Colonic mucosa (tissue), 4 donors: Measurements from ENCODE around the gene APCDD1L. TPM values are rescaled to one million over a fixed set of nuclear protein-coding genes. Genes with fewer than 3 reads are reported as not detected.

ENCODE experiments used
- DNase-seq: peaks from one replicate; pipeline ENCODE4 v3.0.0-alpha.2; 2020
- H3K27ac ChIP-seq: fragments of 200-600 bp; one replicate; pipeline ENCODE4 v1.8.0; 2021
- H3K27me3 ChIP-seq: fragments of 200-600 bp; one replicate; pipeline ENCODE4 v1.8.0; 2021
- H3K36me3 ChIP-seq: fragments of 200-600 bp; one replicate; pipeline ENCODE4 v1.8.0; 2021
- H3K4me1 ChIP-seq: fragments of 200-600 bp; one replicate; pipeline ENCODE4 v1.8.0; 2021; ENCODE audit warnings: mild to moderate bottlenecking
- H3K4me3 ChIP-seq: fragments of 200-600 bp; one replicate; pipeline ENCODE4 v1.8.0; 2021
- H3K9ac ChIP-seq, 2 donors: one replicate each; pipeline ENCODE4 v1.7.0; 2013; ENCODE audit warnings: control low read depth in 2 of 2, low read depth in 2 of 2, low read length in 2 of 2
- H3K9me3 ChIP-seq: fragments of 200-600 bp; one replicate; pipeline ENCODE4 v1.8.0; 2021
- intact Hi-C: fragments of 100-400 bp; cut with DNase I; formaldehyde crosslinking; loops from one replicate; pipeline ENCODE4 v1.14.1; 2022
- total RNA-seq, 2 donors: library from RNA; stranded (reverse); fragmentation: NEBNext Ultra II Directional in 1 of 2; extraction: Animal tissue kit (Norgen Biotek cat#: 25700) in 1 of 2; gene quantifications; one replicate each; pipeline ENCODE4 v1.2.1, GENCODE V29; 2021
- TF ChIP-seq, protein P1 (sequence below): fragments of 200-600 bp; IDR thresholded peaks from one replicate; pipeline ENCODE4 v1.8.0; 2022; ENCODE audit warnings: antibody characterized with exemption, mild to moderate bottlenecking
- donor health status: healthy.
- donor health status: DM: no; HTN: no; CAD: no.
- donor health status: DM: no; HTN: no; CAD: no.

Gene APCDD1L
- total RNA-seq, 2 donors from 2014 or later = 0.32 to 1.0 TPM

GRCh38 chr20:58546756-58547622 is 31.8 kb upstream of the APCDD1L start:
- H3K4me3 ChIP-seq = no peak overlapping the region
- no peak overlapping the region for H3K9ac ChIP-seq
- no peak overlapping the region for H3K27ac ChIP-seq
- no peaks in the 10 kb centered on the region for H3K27me3 ChIP-seq
- intact Hi-C loops = no loop called here
- no peak for DNase-seq
- TF ChIP-seq, protein P1, sequence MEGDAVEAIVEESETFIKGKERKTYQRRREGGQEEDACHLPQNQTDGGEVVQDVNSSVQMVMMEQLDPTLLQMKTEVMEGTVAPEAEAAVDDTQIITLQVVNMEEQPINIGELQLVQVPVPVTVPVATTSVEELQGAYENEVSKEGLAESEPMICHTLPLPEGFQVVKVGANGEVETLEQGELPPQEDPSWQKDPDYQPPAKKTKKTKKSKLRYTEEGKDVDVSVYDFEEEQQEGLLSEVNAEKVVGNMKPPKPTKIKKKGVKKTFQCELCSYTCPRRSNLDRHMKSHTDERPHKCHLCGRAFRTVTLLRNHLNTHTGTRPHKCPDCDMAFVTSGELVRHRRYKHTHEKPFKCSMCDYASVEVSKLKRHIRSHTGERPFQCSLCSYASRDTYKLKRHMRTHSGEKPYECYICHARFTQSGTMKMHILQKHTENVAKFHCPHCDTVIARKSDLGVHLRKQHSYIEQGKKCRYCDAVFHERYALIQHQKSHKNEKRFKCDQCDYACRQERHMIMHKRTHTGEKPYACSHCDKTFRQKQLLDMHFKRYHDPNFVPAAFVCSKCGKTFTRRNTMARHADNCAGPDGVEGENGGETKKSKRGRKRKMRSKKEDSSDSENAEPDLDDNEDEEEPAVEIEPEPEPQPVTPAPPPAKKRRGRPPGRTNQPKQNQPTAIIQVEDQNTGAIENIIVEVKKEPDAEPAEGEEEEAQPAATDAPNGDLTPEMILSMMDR = no peak
- H3K36me3 ChIP-seq = no peaks in the 10 kb centered on the region
- no peaks in the 10 kb centered on the region for H3K4me1 ChIP-seq
- no peaks in the 10 kb centered on the region for H3K9me3 ChIP-seq

GRCh38 chr20:58546416-58546711 is 31.2 kb upstream of the APCDD1L start:
- Histone ChIP-seq H3K4me1 (no peaks in the 10 kb centered on the region), H3K27me3 (no peaks in the 10 kb centered on the region), H3K27ac (no peak overlapping the region), H3K4me3 (no peak overlapping the region), H3K9ac (no peak overlapping the region), H3K36me3 (no peaks in the 10 kb centered on the region), H3K9me3 (no peaks in the 10 kb centered on the region)
- intact Hi-C loops = no loop called here
- TF ChIP-seq, protein P1 = no peak
- no peak for DNase-seq

DNA sequence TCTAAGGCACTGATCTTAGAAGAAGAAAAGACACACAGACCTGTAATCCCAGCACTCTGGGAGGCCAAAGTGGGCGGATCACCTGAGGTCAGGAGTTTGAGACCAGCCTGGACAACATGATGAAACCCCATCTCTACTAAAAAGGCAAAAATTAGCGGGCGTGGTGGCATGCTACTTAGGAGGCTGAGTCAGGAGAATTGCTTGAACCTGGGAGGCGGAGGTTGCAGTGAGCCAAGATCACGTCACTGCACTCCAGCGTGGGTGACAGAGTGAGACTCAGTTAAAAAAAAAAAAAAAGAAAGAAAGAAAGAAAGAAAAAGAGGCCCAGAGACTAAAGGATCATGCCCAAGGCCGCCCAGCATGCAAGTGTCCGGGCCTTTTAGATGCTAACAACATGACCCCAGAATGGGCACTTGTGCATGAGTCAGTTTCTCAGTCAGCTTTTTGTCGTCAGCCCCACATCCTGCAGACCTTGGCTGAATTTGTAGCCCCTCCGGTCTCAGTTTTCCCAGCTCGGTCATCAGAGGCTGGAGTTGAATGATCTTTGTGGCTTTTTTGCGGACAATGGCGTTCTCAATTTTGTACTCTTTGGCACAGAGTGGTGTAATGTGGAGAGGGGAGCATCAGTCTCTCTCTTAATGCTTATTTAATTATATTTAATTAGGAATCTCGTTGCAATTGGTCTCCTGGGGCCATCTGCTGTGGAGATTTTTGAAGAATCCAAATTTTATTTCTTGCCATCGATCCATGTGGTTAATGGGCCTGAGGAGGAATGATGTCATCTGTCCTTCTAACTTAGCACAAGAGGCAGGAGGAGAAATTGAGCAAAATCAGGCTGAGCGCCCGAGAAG is 30.6 kb upstream of the APCDD1L start:
- Histone ChIP-seq H3K9ac (no peak overlapping the region), H3K4me1 (no peaks in the 10 kb centered on the region), H3K4me3 (no peak overlapping the region), H3K36me3 (no peaks in the 10 kb centered on the region), H3K27me3 (no peaks in the 10 kb centered on the region), H3K9me3 (no peaks in the 10 kb centered on the region), H3K27ac (no peak overlapping the region)
- no peak for DNase-seq
- intact Hi-C loops = no loop called here
- TF ChIP-seq, protein P1 = no peak

DNA sequence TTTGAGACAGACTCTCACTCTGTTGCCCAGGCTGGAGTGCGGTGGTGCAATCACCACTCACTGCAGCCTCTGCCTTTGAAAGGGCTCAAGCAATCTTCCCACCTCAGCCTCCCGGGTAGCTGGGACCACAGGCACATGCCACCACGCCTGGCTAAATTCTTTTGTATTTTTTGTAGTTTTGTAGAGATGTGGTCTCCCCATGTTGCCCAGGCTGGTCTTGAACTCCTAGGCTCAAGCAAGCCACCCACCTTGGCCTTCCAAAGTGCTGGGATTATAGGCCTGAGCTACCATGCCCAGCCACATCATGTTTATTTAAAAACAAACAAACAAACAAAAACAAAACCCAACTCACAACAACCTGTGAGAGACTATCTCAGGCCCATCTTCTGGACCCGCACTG is 29.7 kb upstream of the APCDD1L start:
- Histone ChIP-seq H3K9ac (no peak overlapping the region), H3K27me3 (no peaks in the 10 kb centered on the region), H3K4me3 (no peak overlapping the region), H3K27ac (no peak overlapping the region), H3K4me1 (no peaks in the 10 kb centered on the region), H3K36me3 (no peaks in the 10 kb centered on the region), H3K9me3 (no peaks in the 10 kb centered on the region)
- DNase-seq = no peak
- TF ChIP-seq, protein P1 = no peak
- intact Hi-C loops = no loop called here

DNA sequence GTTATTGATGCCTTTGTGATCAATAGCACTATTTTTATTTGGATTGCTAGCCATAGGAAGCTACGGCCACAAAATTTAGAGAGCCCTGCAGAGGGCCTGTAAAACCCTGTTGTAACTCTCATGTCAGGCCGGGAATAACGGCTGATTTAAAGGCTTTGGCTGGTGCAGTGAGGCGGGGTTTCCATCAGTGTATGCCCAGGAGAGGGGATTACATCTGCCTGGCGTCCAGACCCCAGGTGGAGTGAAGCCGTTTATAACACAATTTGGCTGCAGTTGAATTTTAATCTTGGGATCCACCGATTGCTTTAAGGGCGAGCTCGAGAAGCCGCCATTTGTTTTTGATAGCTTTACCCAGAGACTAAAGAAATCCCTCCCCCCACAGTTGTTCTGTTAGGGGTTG is 29.1 kb upstream of the APCDD1L start:
- H3K4me3 ChIP-seq = no peak overlapping the region
- H3K36me3 ChIP-seq = no peaks in the 10 kb centered on the region
- no peaks in the 10 kb centered on the region for H3K4me1 ChIP-seq
- no peak for DNase-seq
- no peaks in the 10 kb centered on the region for H3K27me3 ChIP-seq
- H3K9ac ChIP-seq = no peak overlapping the region
- TF ChIP-seq, protein P1 = no peak
- intact Hi-C loops = no loop called here
- no peak overlapping the region for H3K27ac ChIP-seq
- no peaks in the 10 kb centered on the region for H3K9me3 ChIP-seq
